GM12864 (cell line): Measurements from ENCODE around the gene POLN.

Source experiments
- DNase-seq: peaks from one replicate; pipeline ENCODE4 v3.0.0-alpha.2; 2011; ENCODE audit warnings: low read depth
- H3K4me3 ChIP-seq: 2 replicates; pipeline ENCODE4 v1.5.1; 2011; ENCODE audit warnings: mild to moderate bottlenecking, low read depth, low read length, control low read depth
- CTCF ChIP-seq: IDR thresholded peaks from 2 replicates; pipeline ENCODE4 v1.5.1; 2011; ENCODE audit warnings: low read depth, mild to moderate bottlenecking, moderate library complexity, low read length, control low read depth, inconsistent platforms; ENCODE audit errors: missing control alignments

The POLN gene

GRCh38 chr4:2024683-2025082 is 217.2 kb downstream of the POLN start:
- no peak overlapping the region for H3K4me3 ChIP-seq
- no peak for TF ChIP-seq CTCF
- no peak for DNase-seq
